ENCODE data around the gene PSMG1. TPM values are rescaled to one million over a fixed set of nuclear protein-coding genes. Genes with fewer than 3 reads are reported as not detected.
"Not testable (repeated sequence)": the region's sequence is repeated elsewhere in the genome, so short reads cannot be mapped to it uniquely, and the experiment has no call there.

The PSMG1 gene
- total and polyA plus RNA-seq, 10 of the 15 experiments (the other 5 are each of a cell fraction or from before 2014, with no cell fraction given) = 21.3 to 248 (median 121) TPM

- no peaks in the 10 kb centered on the region for H3K27me3 ChIP-seq (replicated peaks in 1 of 2; ENCODE audit: control insufficient read depth in 2 of 2, insufficient read depth in 2 of 2, low read length in 1 of 2)
- H3K9ac ChIP-seq (ENCODE audit: control insufficient read depth, insufficient read depth, low read length) = no peak overlapping the region
- no peak overlapping the region for H3K27ac ChIP-seq (ENCODE audit: control insufficient read depth, insufficient read depth)
- peaks cover 0 to 9% of the 10 kb centered on the region in 2 experiments; a peak in 3 of 4 replicates for H3K36me3 ChIP-seq (ENCODE audit: control insufficient read depth in 2 of 2, insufficient read depth in 2 of 2, low read length in 1 of 2)
- no peaks in the 10 kb centered on the region for H4K20me1 ChIP-seq (ENCODE audit: control insufficient read depth, insufficient read depth)
- H2AFZ ChIP-seq (ENCODE audit: control insufficient read depth, low read depth, low read length) = no peak overlapping the region
- no peak for ATAC-seq
- no peaks in the 10 kb centered on the region for H3K79me2 ChIP-seq (ENCODE audit: control insufficient read depth, insufficient read depth, low read length)
- SMC1A ChIA-PET (ENCODE audit: uncharacterized antibody, unreplicated experiment) = interaction anchor here (1.0 kb wide), 1 partner anchor 17 kb away, joined by 4 read pairs; no protein-coding TSS in a partner anchor
- H3K4me2 ChIP-seq (ENCODE audit: control insufficient read depth, insufficient read depth) = no peak overlapping the region
- FAIRE-seq = no peak
- POLR2A ChIA-PET = no interaction called here
- H3K4me1 ChIP-seq (ENCODE audit: control insufficient read depth, insufficient read depth, low read length) = no peaks in the 10 kb centered on the region
- CTCF ChIA-PET = no interaction called here
- H3K9me3 ChIP-seq (replicated peaks; ENCODE audit: control insufficient read depth, insufficient read depth, low read length) = no peaks in the 10 kb centered on the region
- in situ Hi-C loops (cut with MboI) (no loop called here), intact Hi-C loops (cut with micrococcal nuclease; ENCODE audit: unreplicated experiment) (no loop called here)
- no peak overlapping the region for H3K4me3 ChIP-seq
- BruUV-seq (replicated peaks) = no TSS peak
- WGBS (ENCODE audit: insufficient coverage, insufficient replicate concordance, low lambda C conversion rate, missing lambda C conversion rate) = 98% methylated on average over 7 of the region's 7 CpGs
- DNase-seq (ENCODE audit: low read depth, low spot score) = no peak
- RAD21 ChIA-PET (ENCODE audit: unreplicated experiment) = no interaction called here
- TF ChIP-seq TCF7 (IDR thresholded peaks at IDR 0.05; ENCODE audit: borderline replicate concordance) = no peak
- no peak for TF ChIP-seq ZBTB33 (IDR thresholded peaks at IDR 0.05)
- no peak for TF ChIP-seq ATF7 (IDR thresholded peaks at IDR 0.05; ENCODE audit: low read depth)
- no peak for TF ChIP-seq SIN3A (IDR thresholded peaks at IDR 0.05; ENCODE audit: low read depth, low read length)
- TF ChIP-seq IKZF2 (IDR thresholded peaks at IDR 0.05) = no peak
- no peak for TF ChIP-seq MEF2A (IDR thresholded peaks at IDR 0.05; ENCODE audit: insufficient read depth, low read depth, low read length)
- TF ChIP-seq ASH2L (IDR thresholded peaks at IDR 0.05; ENCODE audit: borderline replicate concordance, low read depth) = no peak
- no peak for TF ChIP-seq ZNF274 (IDR thresholded peaks at IDR 0.05; ENCODE audit: insufficient read depth, insufficient read length)
- TF ChIP-seq RAD21 (IDR thresholded peaks at IDR 0.05; ENCODE audit: insufficient read depth, low read depth, low read length) = no peak
- TF ChIP-seq EGR1 (IDR thresholded peaks at IDR 0.05; ENCODE audit: borderline replicate concordance in 1 of 2, low read depth in 2 of 2, low read length in 2 of 2) = no peak
- no peak for TF ChIP-seq HCFC1 (IDR thresholded peaks at IDR 0.05; ENCODE audit: low read length)
- TF ChIP-seq RAD51 (IDR thresholded peaks at IDR 0.05) = no peak
- TF ChIP-seq HDAC2 (IDR thresholded peaks at IDR 0.05) = no peak
- no peak for TF ChIP-seq GABPA (IDR thresholded peaks at IDR 0.05; ENCODE audit: low read depth)
- TF ChIP-seq SREBF1 (IDR thresholded peaks at IDR 0.05; ENCODE audit: low read length) = no peak
- TF ChIP-seq HDGF (IDR thresholded peaks at IDR 0.05) = no peak
- TF ChIP-seq GATAD2B (conservative IDR thresholded peaks at IDR 0.05; ENCODE audit: low read depth) = no peak
Observed at GRCh38 chr21:39221282-39221996, 38.2 kb upstream of the PSMG1 start.

- SMC1A ChIA-PET (ENCODE audit: uncharacterized antibody, unreplicated experiment) = not testable (repeated sequence)
Observed at GRCh38 chr21:39220875-39221274, 37.6 kb upstream of the PSMG1 start.

More at GRCh38 chr21:39220875-39221274, 37.6 kb upstream of the PSMG1 start:
- intact Hi-C loops (cut with micrococcal nuclease; ENCODE audit: unreplicated experiment); H3K4me1 ChIP-seq (ENCODE audit: control insufficient read depth, insufficient read depth, low read length); H3K27ac ChIP-seq (ENCODE audit: control insufficient read depth, insufficient read depth); RAD21 ChIA-PET (ENCODE audit: unreplicated experiment); in situ Hi-C loops (cut with MboI); H3K9ac ChIP-seq (ENCODE audit: control insufficient read depth, insufficient read depth, low read length); H3K4me3 ChIP-seq; BruUV-seq (replicated peaks); H2AFZ ChIP-seq (ENCODE audit: control insufficient read depth, low read depth, low read length); H4K20me1 ChIP-seq (ENCODE audit: control insufficient read depth, insufficient read depth); POLR2A ChIA-PET; H3K36me3 ChIP-seq (ENCODE audit: control insufficient read depth in 2 of 2, insufficient read depth in 2 of 2, low read length in 1 of 2); DNase-seq (ENCODE audit: low read depth, low spot score); H3K9me3 ChIP-seq (replicated peaks; ENCODE audit: control insufficient read depth, insufficient read depth, low read length); H3K4me2 ChIP-seq (ENCODE audit: control insufficient read depth, insufficient read depth); FAIRE-seq; CTCF ChIA-PET; H3K79me2 ChIP-seq (ENCODE audit: control insufficient read depth, insufficient read depth, low read length); ATAC-seq; H3K27me3 ChIP-seq (replicated peaks in 1 of 2; ENCODE audit: control insufficient read depth in 2 of 2, insufficient read depth in 2 of 2, low read length in 1 of 2): not testable (repeated sequence)
- WGBS (ENCODE audit: insufficient coverage, insufficient replicate concordance, low lambda C conversion rate, missing lambda C conversion rate) = 97% methylated on average over 2 of the region's 2 CpGs

All from GM12878 (cell line).